Keratinocyte (primary cell): Measurements from ENCODE around the gene DENND5A.

Experiments used
- EZH2 ChIP-seq: IDR thresholded peaks from one replicate; pipeline ENCODE4 v1.6.1; 2012; ENCODE audit warnings: inconsistent platforms, mild to moderate bottlenecking, low read length, moderate library complexity
- TF ChIP-seq, protein P1 (sequence below), 3 experiments: IDR thresholded peaks in 1 of 3; conservative IDR thresholded peaks in 1 of 3; optimal IDR thresholded peaks in 1 of 3; 2 replicates in 2 of 3; 3 replicates in 1 of 3; pipeline versions ENCODE3 to v1.5.1; 2011; ENCODE audit warnings: low read length in 3 of 3, mild to moderate bottlenecking in 3 of 3, moderate library complexity in 2 of 3, control low read depth in 1 of 3, inconsistent platforms in 1 of 3; ENCODE audit not compliant: insufficient read depth in 2 of 3; ENCODE audit errors: extremely low read depth in 1 of 3

- TF ChIP-seq, protein P1, sequence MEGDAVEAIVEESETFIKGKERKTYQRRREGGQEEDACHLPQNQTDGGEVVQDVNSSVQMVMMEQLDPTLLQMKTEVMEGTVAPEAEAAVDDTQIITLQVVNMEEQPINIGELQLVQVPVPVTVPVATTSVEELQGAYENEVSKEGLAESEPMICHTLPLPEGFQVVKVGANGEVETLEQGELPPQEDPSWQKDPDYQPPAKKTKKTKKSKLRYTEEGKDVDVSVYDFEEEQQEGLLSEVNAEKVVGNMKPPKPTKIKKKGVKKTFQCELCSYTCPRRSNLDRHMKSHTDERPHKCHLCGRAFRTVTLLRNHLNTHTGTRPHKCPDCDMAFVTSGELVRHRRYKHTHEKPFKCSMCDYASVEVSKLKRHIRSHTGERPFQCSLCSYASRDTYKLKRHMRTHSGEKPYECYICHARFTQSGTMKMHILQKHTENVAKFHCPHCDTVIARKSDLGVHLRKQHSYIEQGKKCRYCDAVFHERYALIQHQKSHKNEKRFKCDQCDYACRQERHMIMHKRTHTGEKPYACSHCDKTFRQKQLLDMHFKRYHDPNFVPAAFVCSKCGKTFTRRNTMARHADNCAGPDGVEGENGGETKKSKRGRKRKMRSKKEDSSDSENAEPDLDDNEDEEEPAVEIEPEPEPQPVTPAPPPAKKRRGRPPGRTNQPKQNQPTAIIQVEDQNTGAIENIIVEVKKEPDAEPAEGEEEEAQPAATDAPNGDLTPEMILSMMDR (optimal IDR thresholded peaks at IDR 0.05 in 1 of 3, IDR thresholded peaks at IDR 0.05 in 1 of 3, conservative IDR thresholded peaks at IDR 0.05 in 1 of 3; ENCODE audit: extremely low read depth in 1 of 3, insufficient read depth in 2 of 3, low read length in 3 of 3): no peak
- no peak for TF ChIP-seq EZH2
Measured at GRCh38 chr11:9136741-9137140, 128.4 kb downstream of the DENND5A start.
